ENCODE data around the gene TFF3. TPM values are rescaled to one million over a fixed set of nuclear protein-coding genes. Genes with fewer than 3 reads are reported as not detected.

Gene TFF3
- total and polyA plus RNA-seq, 9 donors, result 1.1 to 17.0 (median 2.9) TPM

DNA sequence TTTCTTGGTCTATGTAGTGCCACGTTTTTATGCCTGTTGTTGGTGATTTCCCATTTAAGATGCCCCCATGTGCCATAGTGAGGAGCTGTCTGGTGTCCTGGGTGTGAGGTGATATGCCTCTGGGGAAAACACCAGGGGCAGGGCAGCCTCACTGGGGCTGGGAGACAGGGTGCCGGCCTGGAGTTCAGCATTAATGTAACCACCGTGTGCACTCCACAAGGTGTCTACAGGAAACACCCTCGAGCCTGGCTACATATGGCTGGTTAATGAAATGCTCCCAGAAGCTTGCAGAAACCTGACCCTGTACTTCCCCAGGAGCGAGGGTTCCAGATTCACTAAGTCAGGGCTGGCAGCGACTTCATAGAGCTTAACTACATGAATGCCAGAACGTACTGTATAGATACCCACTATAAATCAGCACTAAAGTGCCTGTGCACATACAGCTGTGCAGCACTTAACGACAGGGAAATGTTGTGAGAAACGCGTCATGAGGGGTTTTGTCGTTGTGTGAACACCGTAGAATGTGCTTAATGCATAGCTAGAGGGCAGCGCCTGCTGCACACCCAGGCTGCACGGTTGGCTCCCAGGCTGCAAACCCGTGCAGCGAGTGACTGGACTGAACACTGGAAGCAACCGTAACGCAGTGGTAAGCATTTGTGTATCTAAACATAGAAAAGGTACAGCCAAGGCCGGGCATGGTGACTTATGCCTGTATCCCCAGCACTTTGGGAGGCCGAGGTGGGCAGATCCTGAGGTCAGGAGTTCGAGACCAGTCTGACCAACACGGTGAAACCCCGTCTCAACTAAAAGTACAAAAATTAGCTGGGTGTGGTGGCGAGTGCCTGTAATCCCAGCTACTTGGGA, 25.2 kb upstream of the TFF3 start:
- Histone ChIP-seq H3K36me3 (ENCODE audit: control insufficient read depth, insufficient read depth, low read length) (no peaks in the 10 kb centered on the region), H3K27ac (ENCODE audit: low read length) (no peak overlapping the region), H3K27me3 (ENCODE audit: control insufficient read depth, insufficient read depth, low read length) (peaks cover 4% of the 10 kb centered on the region), H3K4me1 (ENCODE audit: control insufficient read depth, insufficient read depth, low read length) (peaks cover 7% of the 10 kb centered on the region), H3K4me3 (ENCODE audit: low read length) (no peak overlapping the region), H3K9me3 (replicated peaks; ENCODE audit: control insufficient read depth, low read depth, low read length) (no peaks in the 10 kb centered on the region)
- 53% methylated on average over 20 of the region's 24 CpGs for WGBS (ENCODE audit: insufficient coverage)
- DNase-seq, result no peak

DNA sequence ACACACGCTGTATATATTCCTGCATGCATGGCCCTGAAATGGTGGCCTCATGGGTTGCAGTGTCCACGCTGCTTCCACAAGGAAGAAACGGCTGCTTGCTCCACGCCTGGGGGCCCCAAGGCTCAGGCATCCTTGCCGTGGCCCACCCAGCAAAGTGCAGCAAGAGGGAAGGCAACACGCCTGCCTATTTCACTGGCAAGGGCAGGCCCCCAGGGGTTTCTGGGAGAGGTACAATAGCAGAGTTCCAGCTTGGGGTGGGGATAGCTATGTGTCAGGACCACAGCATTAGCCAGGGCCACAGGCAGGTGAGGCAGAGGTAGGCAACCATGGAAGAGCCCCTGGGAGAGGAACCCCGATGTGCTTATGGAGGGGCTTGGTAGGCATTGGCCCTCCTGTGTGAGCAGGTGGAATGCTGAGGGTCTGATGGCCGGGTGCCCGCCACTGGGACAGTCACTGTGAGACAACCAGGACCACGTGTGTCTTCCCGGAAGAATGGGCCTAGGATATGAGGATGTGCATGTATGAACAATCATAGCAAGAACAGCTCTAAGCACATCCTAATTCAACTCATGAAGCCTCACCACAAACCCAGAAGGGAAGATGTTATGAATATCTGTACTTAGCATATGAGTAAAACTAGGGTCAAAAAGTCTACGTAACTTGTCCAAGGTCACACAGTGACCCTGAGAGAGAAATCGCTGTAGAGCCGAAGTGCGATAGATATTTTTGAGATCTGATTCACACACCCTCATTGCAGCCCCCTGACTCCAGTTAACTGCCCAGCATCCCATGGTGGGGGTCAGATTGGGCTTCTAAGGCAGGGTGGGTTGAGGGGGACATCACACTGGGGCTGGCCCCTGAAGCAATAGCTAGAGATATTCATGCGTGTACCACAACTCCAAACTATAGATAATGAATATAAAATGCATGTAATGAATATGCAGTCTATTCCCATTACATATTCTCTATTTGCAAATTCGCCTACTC, 23.8 kb upstream of the TFF3 start:
- H3K36me3 ChIP-seq (ENCODE audit: control insufficient read depth, insufficient read depth, low read length), result no peaks in the 10 kb centered on the region
- no peak overlapping the region for H3K4me3 ChIP-seq (ENCODE audit: low read length)
- no peak overlapping the region for H3K27ac ChIP-seq (ENCODE audit: low read length)
- H3K27me3 ChIP-seq (ENCODE audit: control insufficient read depth, insufficient read depth, low read length), result peaks cover 6% of the 10 kb centered on the region
- no peaks in the 10 kb centered on the region for H3K9me3 ChIP-seq (replicated peaks; ENCODE audit: control insufficient read depth, low read depth, low read length)
- peaks cover 7% of the 10 kb centered on the region for H3K4me1 ChIP-seq (ENCODE audit: control insufficient read depth, insufficient read depth, low read length)
- no peak for DNase-seq
- 76% methylated on average over 7 of the region's 17 CpGs for WGBS (ENCODE audit: insufficient coverage)

- WGBS (ENCODE audit: insufficient coverage), result 32% methylated on average over 21 of the region's 23 CpGs
- Histone ChIP-seq H3K4me3 (ENCODE audit: low read length) (no peak overlapping the region), H3K27me3 (ENCODE audit: control insufficient read depth, insufficient read depth, low read length) (peaks cover 6% of the 10 kb centered on the region), H3K27ac (ENCODE audit: low read length) (no peak overlapping the region), H3K36me3 (ENCODE audit: control insufficient read depth, insufficient read depth, low read length) (no peaks in the 10 kb centered on the region), H3K4me1 (ENCODE audit: control insufficient read depth, insufficient read depth, low read length) (peaks cover 7% of the 10 kb centered on the region), H3K9me3 (replicated peaks; ENCODE audit: control insufficient read depth, low read depth, low read length) (no peaks in the 10 kb centered on the region)
- peak; percentile 56 for DNase-seq
These were observed 22.9 kb upstream of the TFF3 start for GRCh38 chr21:42337830-42338728.

DNA sequence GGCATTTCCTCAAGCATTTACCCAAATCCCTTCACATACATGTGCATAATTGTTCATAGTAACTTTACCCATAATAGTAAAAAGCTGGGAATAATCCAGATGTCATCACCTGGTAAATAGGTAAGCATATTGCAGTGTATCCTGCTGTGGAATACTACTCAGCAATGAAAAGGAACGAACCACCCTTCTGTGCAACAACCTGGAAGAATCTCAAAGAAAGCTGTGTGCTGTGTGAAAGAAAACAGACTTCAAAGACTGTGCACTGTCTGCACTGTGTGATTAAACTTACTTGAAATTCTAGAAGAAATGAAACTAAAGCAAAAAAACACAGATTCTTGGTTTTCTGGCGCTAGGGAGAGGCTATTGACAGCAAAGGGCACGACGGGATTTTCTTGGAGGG, 22.1 kb upstream of the TFF3 start:
- H3K27me3 ChIP-seq (ENCODE audit: control insufficient read depth, insufficient read depth, low read length), result peaks cover 10% of the 10 kb centered on the region
- no peak overlapping the region for H3K27ac ChIP-seq (ENCODE audit: low read length)
- H3K4me1 ChIP-seq (ENCODE audit: control insufficient read depth, insufficient read depth, low read length), result peaks cover 7% of the 10 kb centered on the region
- no peaks in the 10 kb centered on the region for H3K36me3 ChIP-seq (ENCODE audit: control insufficient read depth, insufficient read depth, low read length)
- H3K4me3 ChIP-seq (ENCODE audit: low read length), result no peak overlapping the region
- H3K9me3 ChIP-seq (replicated peaks; ENCODE audit: control insufficient read depth, low read depth, low read length), result no peaks in the 10 kb centered on the region
- no peak for DNase-seq
- no CpG with 5 or more reads among the region's 4 CpGs for WGBS (ENCODE audit: insufficient coverage)

DNA sequence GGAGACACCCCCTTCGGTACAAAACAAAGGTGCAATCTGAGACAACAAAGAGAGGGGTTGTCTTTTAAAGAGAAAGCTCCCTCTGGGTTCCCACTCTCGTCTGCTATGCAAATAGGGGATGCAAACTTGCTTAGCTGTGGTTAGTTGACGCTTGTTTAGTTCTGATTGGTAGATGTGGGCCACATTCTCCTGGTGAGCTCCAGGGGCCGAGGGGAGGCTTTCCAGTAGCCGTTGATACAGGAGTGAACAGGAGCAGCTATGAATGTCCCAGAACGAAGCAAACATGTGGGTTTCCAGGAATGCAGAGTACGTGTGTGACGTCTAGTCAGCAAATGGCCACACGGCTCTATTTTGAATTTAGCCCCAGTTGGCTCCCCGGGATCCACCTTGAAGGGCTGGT, 20.8 kb upstream of the TFF3 start:
- Histone ChIP-seq H3K27me3 (ENCODE audit: control insufficient read depth, insufficient read depth, low read length) (peaks cover 10% of the 10 kb centered on the region), H3K4me3 (ENCODE audit: low read length) (no peak overlapping the region), H3K27ac (ENCODE audit: low read length) (no peak overlapping the region), H3K4me1 (ENCODE audit: control insufficient read depth, insufficient read depth, low read length) (peaks cover 7% of the 10 kb centered on the region), H3K9me3 (replicated peaks; ENCODE audit: control insufficient read depth, low read depth, low read length) (no peaks in the 10 kb centered on the region), H3K36me3 (ENCODE audit: control insufficient read depth, insufficient read depth, low read length) (no peaks in the 10 kb centered on the region)
- 8% methylated on average over 8 of the region's 10 CpGs for WGBS (ENCODE audit: insufficient coverage)
- DNase-seq, result no peak

GRCh38 chr21:42332557-42333317, 17.5 kb upstream of the TFF3 start:
- H3K4me1 ChIP-seq (ENCODE audit: control insufficient read depth, insufficient read depth, low read length), result peaks cover 2% of the 10 kb centered on the region
- H3K27ac ChIP-seq (ENCODE audit: low read length), result no peak overlapping the region
- H3K36me3 ChIP-seq (ENCODE audit: control insufficient read depth, insufficient read depth, low read length), result no peaks in the 10 kb centered on the region
- no peak for DNase-seq
- H3K4me3 ChIP-seq (ENCODE audit: low read length), result no peak overlapping the region
- 60% methylated on average over 3 of the region's 5 CpGs for WGBS (ENCODE audit: insufficient coverage)
- peaks cover 10% of the 10 kb centered on the region for H3K27me3 ChIP-seq (ENCODE audit: control insufficient read depth, insufficient read depth, low read length)
- H3K9me3 ChIP-seq (replicated peaks; ENCODE audit: control insufficient read depth, low read depth, low read length), result no peaks in the 10 kb centered on the region

- no peak for DNase-seq
- Histone ChIP-seq H3K4me1 (ENCODE audit: control insufficient read depth, insufficient read depth, low read length) (peaks cover 2% of the 10 kb centered on the region), H3K36me3 (ENCODE audit: control insufficient read depth, insufficient read depth, low read length) (no peaks in the 10 kb centered on the region)
These were observed 16.5 kb upstream of the TFF3 start for GRCh38 chr21:42331660-42332059.

DNA sequence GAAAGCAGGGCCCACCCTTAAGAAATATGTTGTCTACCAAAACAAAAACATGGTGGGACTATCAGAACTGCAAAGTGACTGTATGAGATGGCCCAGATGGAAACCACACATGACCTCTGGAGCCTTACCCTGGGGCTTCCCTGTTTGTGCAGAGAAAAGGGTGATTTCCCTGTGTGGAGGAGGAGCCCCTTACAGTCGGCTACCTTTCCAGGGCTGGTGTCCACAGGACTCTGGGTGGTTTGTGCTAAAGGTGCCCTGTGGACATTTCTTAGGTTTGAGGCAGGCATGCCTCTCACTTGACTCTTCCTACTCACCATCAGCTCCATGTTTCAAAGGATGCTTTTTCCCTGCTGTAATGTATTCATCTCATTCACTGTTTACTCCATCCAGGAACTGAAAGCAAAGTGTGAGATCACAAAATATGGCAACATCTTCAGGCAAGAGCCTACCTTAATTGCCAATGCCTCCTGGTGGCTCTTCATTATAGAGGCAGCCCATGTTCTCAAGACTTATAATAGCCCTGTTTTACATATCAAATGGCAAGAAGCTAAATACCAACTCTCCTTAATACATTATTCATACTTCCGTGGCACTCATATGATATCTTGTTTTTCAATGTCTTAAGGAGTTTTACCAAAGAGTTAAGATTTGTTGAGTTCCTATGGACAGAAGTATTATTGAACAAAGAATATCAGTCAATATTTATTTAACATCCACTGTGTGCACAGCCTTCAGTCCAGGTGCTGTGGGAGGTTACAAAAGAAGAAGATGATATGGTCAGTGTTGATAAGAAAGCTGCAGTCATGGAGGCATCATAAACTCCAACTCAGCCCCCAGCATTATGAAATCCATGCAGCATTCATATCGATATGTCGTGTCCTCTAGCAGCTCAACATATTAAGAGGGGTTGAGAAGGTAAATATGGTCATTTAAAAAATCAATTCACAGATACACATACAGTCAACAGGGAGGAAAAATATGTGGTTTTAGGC, 15.5 kb upstream of the TFF3 start:
- no peaks in the 10 kb centered on the region for H3K4me1 ChIP-seq (ENCODE audit: control insufficient read depth, insufficient read depth, low read length)
- no peaks in the 10 kb centered on the region for H3K36me3 ChIP-seq (ENCODE audit: control insufficient read depth, insufficient read depth, low read length)
- H3K27ac ChIP-seq (ENCODE audit: low read length), result no peak overlapping the region
- no peak overlapping the region for H3K4me3 ChIP-seq (ENCODE audit: low read length)
- WGBS (ENCODE audit: insufficient coverage), result 60% methylated on average over 1 of the region's 4 CpGs
- no peak for DNase-seq
- no peaks in the 10 kb centered on the region for H3K9me3 ChIP-seq (replicated peaks; ENCODE audit: control insufficient read depth, low read depth, low read length)
- H3K27me3 ChIP-seq (ENCODE audit: control insufficient read depth, insufficient read depth, low read length), result peaks cover 6% of the 10 kb centered on the region

More at GRCh38 chr21:42331660-42332059, 16.5 kb upstream of the TFF3 start:
- Histone ChIP-seq H3K4me3 (ENCODE audit: low read length) (no peak overlapping the region), H3K27ac (ENCODE audit: low read length) (no peak overlapping the region), H3K9me3 (replicated peaks; ENCODE audit: control insufficient read depth, low read depth, low read length) (no peaks in the 10 kb centered on the region), H3K27me3 (ENCODE audit: control insufficient read depth, insufficient read depth, low read length) (peaks cover 10% of the 10 kb centered on the region)

All from muscle of leg (tissue), 11 donors.